Activated naive CD8-positive, alpha-beta T cell treated with anti-CD3 and anti-CD28 coated beads, Interleukin-2, amount 10 ng/mL, durations not matched to agents 7 days and 5 days (primary cell): ENCODE data around the gene RBM4. TPM values are rescaled to one million over a fixed set of nuclear protein-coding genes. Genes with fewer than 3 reads are reported as not detected.
"Not testable (repeated sequence)": the region's sequence is repeated elsewhere in the genome, so short reads cannot be mapped to it uniquely, and the experiment has no call there.

Source experiments
- ATAC-seq: fragments of 150-1000 bp; cut with Tn5 transposase; one replicate; pipeline ENCODE4 v1.10.0; 2021; ENCODE audit warnings: low read depth, moderate library complexity
- POLR2A ChIA-PET: fragments of 350-600 bp; sonication (Branson Sonifier 250); formaldehyde crosslinking; loops from one replicate; lab custom pipeline; 2021; ENCODE audit warnings: antibody characterized with exemption; lab: Charles Lee
- DNase-seq: peaks from one replicate; pipeline ENCODE4 v3.0.0; 2021
- H3K27ac Mint-ChIP-seq: one replicate; pipeline ENCODE4 v1.8.0; 2022; ENCODE audit warnings: mild to moderate bottlenecking, mixed read lengths
- H3K27me3 Mint-ChIP-seq: one replicate; pipeline ENCODE4 v1.8.0; 2022; ENCODE audit warnings: mild to moderate bottlenecking, moderate library complexity, mixed read lengths
- H3K36me3 Mint-ChIP-seq: one replicate; pipeline ENCODE4 v1.8.0; 2021; ENCODE audit warnings: mild to moderate bottlenecking, mixed read lengths
- H3K4me1 Mint-ChIP-seq: one replicate; pipeline ENCODE4 v1.8.0; 2021; ENCODE audit warnings: mixed read lengths
- H3K4me3 Mint-ChIP-seq: one replicate; pipeline ENCODE4 v1.8.0; 2022; ENCODE audit warnings: mild to moderate bottlenecking, moderate library complexity, mixed read lengths
- H3K9me3 Mint-ChIP-seq: one replicate; pipeline ENCODE4 v1.8.0; 2021; ENCODE audit warnings: mixed read lengths
- total RNA-seq, 2 experiments: library from RNA; stranded (reverse); gene quantifications; one replicate each; pipeline ENCODE4 v1.2.3, GENCODE V29; 2021

Gene RBM4
- total RNA-seq, 2 experiments from 2014 or later = 152 to 158 TPM

DNA sequence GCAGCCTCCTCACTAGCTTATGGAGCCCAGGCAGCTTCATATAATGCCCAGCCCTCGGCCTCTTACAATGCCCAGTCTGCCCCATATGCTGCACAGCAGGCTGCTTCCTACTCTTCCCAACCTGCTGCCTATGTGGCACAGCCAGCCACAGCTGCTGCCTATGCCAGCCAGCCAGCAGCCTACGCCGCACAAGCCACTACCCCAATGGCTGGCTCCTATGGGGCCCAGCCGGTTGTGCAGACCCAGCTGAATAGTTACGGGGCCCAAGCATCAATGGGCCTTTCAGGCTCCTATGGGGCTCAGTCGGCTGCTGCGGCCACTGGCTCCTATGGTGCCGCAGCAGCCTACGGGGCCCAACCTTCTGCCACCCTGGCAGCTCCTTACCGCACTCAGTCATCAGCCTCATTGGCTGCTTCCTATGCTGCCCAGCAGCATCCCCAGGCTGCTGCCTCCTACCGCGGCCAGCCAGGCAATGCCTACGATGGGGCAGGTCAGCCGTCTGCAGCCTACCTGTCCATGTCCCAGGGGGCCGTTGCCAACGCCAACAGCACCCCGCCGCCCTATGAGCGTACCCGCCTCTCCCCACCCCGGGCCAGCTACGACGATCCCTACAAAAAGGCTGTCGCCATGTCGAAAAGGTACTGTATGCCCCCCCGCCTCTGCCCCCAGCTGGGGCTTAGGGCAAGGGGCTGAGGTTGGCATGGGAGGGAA, 13.3 kb upstream of the RBM4 start:
- Mint-ChIP-seq H3K4me3 (no peak overlapping the region), H3K27ac (no peak overlapping the region), H3K9me3 (no peaks in the 10 kb centered on the region), H3K36me3 (peaks cover 52% of the 10 kb centered on the region), H3K27me3 (no peaks in the 10 kb centered on the region), H3K4me1 (peaks cover 43% of the 10 kb centered on the region)
- ATAC-seq (no peak), DNase-seq (no peak)
- POLR2A ChIA-PET = interaction anchor here (1.2 to 10.4 kb wide), 4 partner anchors 9 to 30 kb away, joined by 3 to 211 read pairs (median 4); partner anchors contain the start of genes RBM14 and RBM4

DNA sequence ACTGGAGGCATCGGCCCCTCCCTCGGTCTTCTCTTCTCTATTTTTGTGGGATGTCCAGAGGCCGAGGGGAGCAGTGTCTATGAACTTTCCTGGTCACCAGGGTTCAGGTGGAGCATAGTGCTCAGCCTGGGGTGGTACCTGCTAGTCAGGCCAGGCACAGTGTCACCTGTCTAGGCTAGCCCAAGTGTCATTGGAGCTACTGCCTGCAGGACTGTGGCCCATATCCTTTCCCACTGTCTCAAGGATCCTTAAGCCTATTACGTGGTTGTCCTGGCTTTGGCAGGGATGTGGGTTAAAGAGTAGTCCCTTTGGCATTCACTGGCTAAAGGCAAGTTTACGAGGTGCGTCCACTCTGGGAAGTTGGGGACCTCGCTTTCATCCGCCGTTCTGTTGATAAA, 12.8 kb upstream of the RBM4 start:
- peaks cover 40% of the 10 kb centered on the region for H3K4me1 Mint-ChIP-seq

DNA sequence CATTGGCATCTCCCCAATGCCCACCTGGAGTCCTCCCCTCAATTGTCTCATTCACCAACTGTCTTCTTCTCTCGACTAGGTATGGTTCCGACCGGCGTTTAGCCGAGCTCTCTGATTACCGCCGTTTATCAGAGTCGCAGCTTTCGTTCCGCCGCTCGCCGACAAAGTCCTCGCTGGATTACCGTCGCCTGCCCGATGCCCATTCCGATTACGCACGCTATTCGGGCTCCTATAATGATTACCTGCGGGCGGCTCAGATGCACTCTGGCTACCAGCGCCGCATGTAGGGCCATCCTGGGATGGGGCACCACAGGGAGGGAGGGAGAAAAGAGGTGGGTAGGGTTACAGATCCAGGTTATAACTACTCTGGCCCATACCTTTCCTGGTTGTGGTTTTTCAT, 12.1 kb upstream of the RBM4 start:
- no peaks in the 10 kb centered on the region for H3K27me3 Mint-ChIP-seq
- H3K27ac Mint-ChIP-seq = no peak overlapping the region
- no peak overlapping the region for H3K4me3 Mint-ChIP-seq
- H3K4me1 Mint-ChIP-seq = peaks cover 37% of the 10 kb centered on the region
- no peak for ATAC-seq
- H3K36me3 Mint-ChIP-seq = peaks cover 49% of the 10 kb centered on the region
- no peak for DNase-seq
- H3K9me3 Mint-ChIP-seq = no peaks in the 10 kb centered on the region
- POLR2A ChIA-PET = interaction anchor here (1.5 kb wide), 1 partner anchor 9 kb away, joined by 4 read pairs; no protein-coding TSS in a partner anchor

More for the DNA sequence above, 12.8 kb upstream of the RBM4 start:
- POLR2A ChIA-PET = interaction anchor here (1.5 to 10.4 kb wide), 2 partner anchors 9 to 10 kb away, joined by 4 to 211 read pairs; partner anchors contain the start of gene RBM4
- ATAC-seq = no peak
- Mint-ChIP-seq H3K27ac (no peak overlapping the region), H3K9me3 (no peaks in the 10 kb centered on the region), H3K36me3 (peaks cover 52% of the 10 kb centered on the region), H3K27me3 (no peaks in the 10 kb centered on the region), H3K4me3 (no peak overlapping the region)
- DNase-seq = no peak

DNA sequence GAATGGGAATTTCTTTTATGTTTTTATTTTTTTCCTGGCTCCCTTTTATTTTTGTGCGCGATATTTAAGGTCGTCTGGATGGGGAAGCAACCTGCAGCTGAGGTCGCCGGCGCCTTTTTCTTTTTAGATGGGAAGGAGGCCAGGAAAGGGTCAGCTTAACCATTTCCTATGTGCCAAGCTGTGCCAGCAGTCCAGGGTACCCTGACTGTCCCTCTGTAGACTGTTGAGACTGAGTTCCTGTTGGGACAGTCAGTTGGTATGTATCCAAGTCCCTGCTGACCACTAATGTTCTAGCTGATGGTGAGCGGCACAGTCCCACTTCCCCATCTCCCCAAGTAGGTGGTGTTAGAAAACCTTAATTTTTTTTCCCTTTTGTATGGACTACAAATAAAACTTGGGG, 11.6 kb upstream of the RBM4 start:
- Mint-ChIP-seq H3K27me3 (no peaks in the 10 kb centered on the region), H3K27ac (no peak overlapping the region), H3K4me3 (no peak overlapping the region), H3K36me3 (peaks cover 48% of the 10 kb centered on the region), H3K4me1 (peaks cover 32% of the 10 kb centered on the region), H3K9me3 (no peaks in the 10 kb centered on the region)
- no peak for ATAC-seq
- no peak for DNase-seq
- POLR2A ChIA-PET = interaction anchor here (0.9 to 2.5 kb wide), 3 partner anchors 8 to 11 kb away, joined by 4 to 13 read pairs (median 4); partner anchors contain the start of gene RBM4

GRCh38 chr11:66628061-66628603, 10.4 kb upstream of the RBM4 start:
- H3K9me3 Mint-ChIP-seq = no peaks in the 10 kb centered on the region
- peaks cover 23% of the 10 kb centered on the region for H3K4me1 Mint-ChIP-seq
- peaks cover 46% of the 10 kb centered on the region for H3K36me3 Mint-ChIP-seq
- POLR2A ChIA-PET = interaction anchor here (1.4 to 2.5 kb wide), 2 partner anchors 9 kb away, joined by 6 to 13 read pairs; partner anchors contain the start of gene RBM4
- ATAC-seq (no peak), DNase-seq (no peak)
- no peak overlapping the region for H3K27ac Mint-ChIP-seq
- no peak overlapping the region for H3K4me3 Mint-ChIP-seq
- no peaks in the 10 kb centered on the region for H3K27me3 Mint-ChIP-seq

DNA sequence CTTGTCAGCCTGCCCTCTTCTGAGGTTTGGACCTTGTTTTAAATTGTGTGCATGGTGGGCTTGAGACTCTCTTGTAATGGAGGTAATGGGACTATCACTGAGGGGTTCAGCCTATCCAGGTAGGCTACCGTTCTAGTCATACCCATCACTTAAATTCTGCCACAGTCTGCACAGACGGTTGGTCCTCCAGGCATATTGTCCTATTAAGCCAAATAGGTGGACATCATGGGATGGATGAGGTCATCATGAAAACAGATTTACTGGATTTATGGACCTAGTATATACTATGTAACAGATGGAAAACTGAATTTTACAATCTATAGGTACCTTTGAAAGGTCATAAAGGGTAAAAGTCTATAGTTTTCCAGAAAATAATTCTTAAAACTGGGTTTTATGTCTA, 9.1 kb upstream of the RBM4 start:
- POLR2A ChIA-PET = interaction anchor here (1.4 to 2.5 kb wide), 2 partner anchors 8 to 10 kb away, joined by 6 to 13 read pairs; partner anchors contain the start of gene RBM4
- H3K36me3 Mint-ChIP-seq = peaks cover 39% of the 10 kb centered on the region

DNA sequence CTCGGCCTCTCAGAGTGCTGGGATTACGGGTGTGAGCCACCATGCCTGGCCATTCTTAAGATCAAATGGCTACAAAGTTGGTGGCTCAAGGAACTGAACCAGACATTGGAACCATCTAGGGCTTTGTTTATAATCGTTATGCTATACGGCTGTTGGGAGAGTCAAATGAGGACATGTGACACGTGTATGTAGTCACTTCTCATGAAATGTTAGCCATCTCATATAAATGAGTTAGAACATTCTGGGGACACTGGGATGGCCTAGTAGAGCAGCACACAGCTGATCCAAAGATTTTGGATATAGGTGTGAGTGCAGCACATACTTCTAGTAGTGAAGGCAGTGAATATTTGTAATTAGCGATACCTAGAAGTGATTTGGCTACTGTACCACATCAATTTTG, 6.6 kb upstream of the RBM4 start:
- Mint-ChIP-seq H3K27me3 (no peaks in the 10 kb centered on the region), H3K4me1 (peaks cover 13% of the 10 kb centered on the region), H3K36me3 (peaks cover 40% of the 10 kb centered on the region), H3K27ac (no peak overlapping the region), H3K4me3 (no peak overlapping the region), H3K9me3 (no peaks in the 10 kb centered on the region)
- ATAC-seq (no peak), DNase-seq (no peak)
- POLR2A ChIA-PET = interaction anchor here (1.0 to 11.7 kb wide), 2 partner anchors 11 to 17 kb away, joined by 5 to 211 read pairs; partner anchors contain the start of gene RBM14

More for the DNA sequence above, 9.1 kb upstream of the RBM4 start:
- DNase-seq (no peak), ATAC-seq (no peak)
- Mint-ChIP-seq H3K4me3 (no peak overlapping the region), H3K27ac (no peak overlapping the region), H3K4me1 (peaks cover 13% of the 10 kb centered on the region), H3K9me3 (no peaks in the 10 kb centered on the region), H3K27me3 (no peaks in the 10 kb centered on the region)

- Mint-ChIP-seq H3K36me3 (peaks cover 34% of the 10 kb centered on the region), H3K9me3 (no peaks in the 10 kb centered on the region), H3K27me3 (no peaks in the 10 kb centered on the region), H3K27ac (no peak overlapping the region), H3K4me3 (no peak overlapping the region), H3K4me1 (peaks cover 19% of the 10 kb centered on the region)
- POLR2A ChIA-PET = interaction anchor here (11.7 kb wide), 1 partner anchor 12 kb away, joined by 211 read pairs; the partner anchor contains the start of gene RBM14
- no peak for DNase-seq
- no peak for ATAC-seq
Observed at GRCh38 chr11:66632952-66633351, 5.6 kb upstream of the RBM4 start.

GRCh38 chr11:66636411-66636810, 2.1 kb upstream of the RBM4 start:
- POLR2A ChIA-PET = interaction anchor here (2.3 to 11.7 kb wide), 2 partner anchors 8 to 16 kb away, joined by 13 to 211 read pairs; partner anchors contain the start of gene RBM14
- H3K4me1 Mint-ChIP-seq = peaks cover 34% of the 10 kb centered on the region
- H3K27ac Mint-ChIP-seq = no peak overlapping the region
- H3K9me3 Mint-ChIP-seq = no peaks in the 10 kb centered on the region
- H3K4me3 Mint-ChIP-seq = no peak overlapping the region
- H3K27me3 Mint-ChIP-seq = no peaks in the 10 kb centered on the region
- ATAC-seq = no peak
- no peak for DNase-seq
- peaks cover 31% of the 10 kb centered on the region for H3K36me3 Mint-ChIP-seq

DNA sequence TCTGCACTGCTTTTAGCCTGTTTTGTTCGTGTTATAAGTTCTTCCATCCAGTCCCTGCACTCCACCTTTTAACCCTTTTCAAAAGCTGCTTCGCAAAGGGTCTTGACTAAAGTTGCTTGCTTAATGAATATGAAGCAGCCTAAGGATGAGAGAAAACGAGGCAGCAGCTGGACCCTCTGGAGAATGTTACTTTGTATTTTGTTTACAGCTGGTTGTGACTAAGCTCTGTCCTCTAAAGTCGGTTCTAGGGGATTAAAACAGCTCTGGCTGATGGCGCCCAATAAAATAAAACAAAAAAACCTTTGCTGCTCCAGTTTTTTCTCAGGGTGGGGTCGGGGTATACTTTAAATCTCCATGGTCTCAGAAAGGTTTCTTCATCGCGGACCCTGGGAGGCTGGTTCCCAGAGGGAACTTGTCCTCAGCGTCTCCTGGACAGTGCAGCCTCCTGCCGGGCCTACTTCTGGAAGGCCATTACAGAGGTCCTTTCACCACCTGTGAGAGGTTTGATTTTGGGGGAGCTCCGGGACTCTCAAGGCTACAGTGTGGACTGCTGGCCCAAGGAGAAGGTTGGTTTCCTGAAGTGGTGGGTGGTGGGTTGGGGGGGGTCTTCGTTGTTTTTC, 836 bp upstream of the RBM4 start:
- Mint-ChIP-seq H3K27ac (peak overlapping the region; percentile 92), H3K9me3 (no peaks in the 10 kb centered on the region), H3K27me3 (no peaks in the 10 kb centered on the region), H3K36me3 (peaks cover 36% of the 10 kb centered on the region), H3K4me3 (peak overlapping the region; percentile 91), H3K4me1 (peaks cover 43% of the 10 kb centered on the region)
- no peak for ATAC-seq
- POLR2A ChIA-PET = interaction anchor here (0.5 to 11.7 kb wide), 18 partner anchors 10 to 274 kb away, joined by 3 to 211 read pairs (median 6); partner anchors contain the start of genes DPP3, PELI3, RBM14 and RBM4B
- DNase-seq = no peak

- Mint-ChIP-seq H3K4me1 (peaks cover 53% of the 10 kb centered on the region), H3K36me3 (peaks cover 44% of the 10 kb centered on the region), H3K27me3 (no peaks in the 10 kb centered on the region), H3K27ac (peak overlapping the region; percentile 92), H3K4me3 (peak overlapping the region; percentile 91), H3K9me3 (no peaks in the 10 kb centered on the region)
- no peak for DNase-seq
- peak; percentile 2 for ATAC-seq
- POLR2A ChIA-PET = interaction anchor here (0.6 to 11.7 kb wide), 13 partner anchors 10 to 300 kb away, joined by 3 to 211 read pairs (median 6); partner anchors contain the start of genes ACTN3, DPP3, RBM14 and RBM4B
Observed at GRCh38 chr11:66639066-66639813, 737 bp downstream of the RBM4 start.

DNA sequence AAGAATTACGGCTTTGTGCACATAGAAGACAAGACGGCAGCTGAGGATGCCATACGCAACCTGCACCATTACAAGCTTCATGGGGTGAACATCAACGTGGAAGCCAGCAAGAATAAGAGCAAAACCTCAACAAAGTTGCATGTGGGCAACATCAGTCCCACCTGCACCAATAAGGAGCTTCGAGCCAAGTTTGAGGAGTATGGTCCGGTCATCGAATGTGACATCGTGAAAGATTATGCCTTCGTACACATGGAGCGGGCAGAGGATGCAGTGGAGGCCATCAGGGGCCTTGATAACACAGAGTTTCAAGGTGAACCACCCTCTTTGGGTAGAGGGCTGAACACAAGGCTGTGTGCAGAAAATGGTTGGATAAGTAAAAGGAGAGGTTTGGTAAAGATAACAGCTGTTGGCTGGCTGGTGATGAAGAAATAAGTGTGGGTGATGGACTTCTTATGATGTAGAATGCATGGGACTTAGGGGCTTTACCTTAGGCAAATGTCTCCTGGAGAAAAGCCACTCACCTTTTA, 1.4 kb downstream of the RBM4 start:
- not testable (repeated sequence) for ATAC-seq, DNase-seq, H3K9me3 Mint-ChIP-seq, H3K27me3 Mint-ChIP-seq
- POLR2A ChIA-PET = interaction anchor here (1.2 to 11.7 kb wide), 5 partner anchors 9 to 94 kb away, joined by 5 to 211 read pairs (median 14); partner anchors contain the start of genes ACTN3, RBM14, RBM4B and ZDHHC24
- Mint-ChIP-seq H3K4me3 (peak overlapping the region; percentile 91), H3K36me3 (peaks cover 44% of the 10 kb centered on the region), H3K27ac (peak overlapping the region; percentile 92), H3K4me1 (peaks cover 59% of the 10 kb centered on the region)
